ENCODE data around the gene EFCAB8. TPM values are rescaled to one million over a fixed set of nuclear protein-coding genes. Genes with fewer than 3 reads are reported as not detected.

EFCAB8 gene
- total RNA-seq, 4 donors from 2014 or later: 1.4 to 1.5 TPM; not detected in 2

DNA sequence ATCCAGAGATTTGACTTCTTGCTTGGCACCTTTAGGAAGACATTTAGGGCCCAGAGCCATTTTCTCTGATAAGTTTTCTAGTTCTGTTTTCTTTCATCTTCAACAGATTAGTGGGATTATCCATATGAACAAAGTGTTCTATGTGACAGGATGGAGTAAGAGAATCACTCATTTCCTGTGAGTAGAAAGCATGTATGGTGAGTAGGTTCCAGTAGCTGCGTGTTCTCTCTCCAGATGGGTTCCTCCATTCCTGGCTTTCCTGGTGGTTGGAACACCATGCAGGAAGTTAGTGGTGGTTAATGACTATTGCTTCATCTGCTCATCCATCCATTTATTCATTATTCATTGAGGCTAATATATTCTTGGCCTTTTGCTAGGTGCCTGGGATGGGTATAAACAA, 54.0 kb downstream of the EFCAB8 start:
- no peak for DNase-seq
- Histone ChIP-seq H3K9me3 (no peaks in the 10 kb centered on the region), H3K4me3 (no peak overlapping the region), H3K27me3 (no peaks in the 10 kb centered on the region), H3K4me1 (no peaks in the 10 kb centered on the region), H3K36me3 (no peaks in the 10 kb centered on the region), H3K27ac (no peak overlapping the region)
- no peak for TF ChIP-seq POLR2A (IDR thresholded peaks at IDR 0.05)
- TF ChIP-seq, protein P1, sequence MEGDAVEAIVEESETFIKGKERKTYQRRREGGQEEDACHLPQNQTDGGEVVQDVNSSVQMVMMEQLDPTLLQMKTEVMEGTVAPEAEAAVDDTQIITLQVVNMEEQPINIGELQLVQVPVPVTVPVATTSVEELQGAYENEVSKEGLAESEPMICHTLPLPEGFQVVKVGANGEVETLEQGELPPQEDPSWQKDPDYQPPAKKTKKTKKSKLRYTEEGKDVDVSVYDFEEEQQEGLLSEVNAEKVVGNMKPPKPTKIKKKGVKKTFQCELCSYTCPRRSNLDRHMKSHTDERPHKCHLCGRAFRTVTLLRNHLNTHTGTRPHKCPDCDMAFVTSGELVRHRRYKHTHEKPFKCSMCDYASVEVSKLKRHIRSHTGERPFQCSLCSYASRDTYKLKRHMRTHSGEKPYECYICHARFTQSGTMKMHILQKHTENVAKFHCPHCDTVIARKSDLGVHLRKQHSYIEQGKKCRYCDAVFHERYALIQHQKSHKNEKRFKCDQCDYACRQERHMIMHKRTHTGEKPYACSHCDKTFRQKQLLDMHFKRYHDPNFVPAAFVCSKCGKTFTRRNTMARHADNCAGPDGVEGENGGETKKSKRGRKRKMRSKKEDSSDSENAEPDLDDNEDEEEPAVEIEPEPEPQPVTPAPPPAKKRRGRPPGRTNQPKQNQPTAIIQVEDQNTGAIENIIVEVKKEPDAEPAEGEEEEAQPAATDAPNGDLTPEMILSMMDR (IDR thresholded peaks at IDR 0.05): no peak
- intact Hi-C loops (cut with DNase I; ENCODE audit: low total_unique reads): no loop called here

DNA sequence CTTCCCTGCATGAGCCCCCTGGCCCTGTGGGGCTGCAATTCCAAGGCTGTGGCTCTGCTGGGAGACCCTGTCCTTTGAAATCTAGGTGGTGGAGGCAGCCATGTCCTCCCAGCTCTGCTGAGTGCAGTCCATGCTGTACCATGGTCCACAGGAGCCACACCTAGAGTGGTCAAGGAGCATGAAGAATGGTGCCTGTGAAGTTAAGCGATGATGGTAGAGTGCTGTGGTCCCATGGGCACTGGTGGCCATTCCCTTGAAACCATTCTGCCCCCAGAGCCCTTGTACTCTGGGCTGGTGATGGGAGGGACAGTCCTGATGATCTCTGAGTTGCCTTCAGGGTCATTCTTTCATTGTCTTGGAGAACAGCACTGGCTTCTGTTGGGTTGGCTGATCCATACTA, 55.3 kb downstream of the EFCAB8 start:
- Histone ChIP-seq H3K27ac (no peak overlapping the region), H3K9me3 (no peaks in the 10 kb centered on the region), H3K27me3 (no peaks in the 10 kb centered on the region), H3K36me3 (no peaks in the 10 kb centered on the region), H3K4me3 (no peak overlapping the region), H3K4me1 (no peaks in the 10 kb centered on the region)
- intact Hi-C loops (cut with DNase I; ENCODE audit: low total_unique reads): no loop called here
- DNase-seq: no peak
- TF ChIP-seq POLR2A (IDR thresholded peaks at IDR 0.05): no peak
- TF ChIP-seq, protein P1 (IDR thresholded peaks at IDR 0.05): no peak

DNA sequence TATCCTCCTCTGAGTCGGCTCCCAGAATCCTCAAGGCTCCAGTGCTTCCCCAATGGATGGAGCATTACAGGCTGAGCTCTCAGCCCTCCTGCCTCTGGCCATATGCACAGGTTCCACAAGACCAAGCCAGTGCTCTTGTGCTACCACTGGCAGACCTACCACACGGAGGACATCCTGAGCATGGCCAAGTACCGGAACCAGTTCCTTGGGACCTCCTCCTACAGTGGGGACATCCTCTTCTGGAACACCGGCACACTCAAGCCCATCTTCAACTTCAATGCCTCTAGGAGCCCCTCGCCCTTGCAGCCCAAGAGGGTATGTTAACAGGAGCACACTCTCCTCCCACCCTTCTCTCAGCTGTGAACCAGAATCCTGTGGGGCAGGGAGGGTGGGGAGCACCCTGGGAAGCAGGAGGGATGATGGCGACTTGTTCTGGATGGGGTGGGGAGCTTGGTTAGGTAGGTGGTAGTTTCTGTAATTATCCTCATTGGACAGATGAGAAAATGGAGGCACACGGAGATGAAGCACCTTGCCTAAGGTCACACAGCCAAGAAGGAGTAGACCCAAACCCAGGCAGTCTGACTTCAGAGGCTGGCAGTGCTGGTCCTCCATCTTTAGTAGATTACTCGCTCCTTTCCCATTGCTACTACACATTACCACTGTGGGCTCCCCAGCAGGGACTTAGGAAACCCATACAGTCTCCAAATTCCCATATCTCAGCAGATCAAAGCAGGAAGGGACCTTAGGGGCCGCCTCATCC, 58.6 kb downstream of the EFCAB8 start:
- no peak for DNase-seq
- Histone ChIP-seq H3K36me3 (no peaks in the 10 kb centered on the region), H3K27me3 (no peaks in the 10 kb centered on the region), H3K9me3 (no peaks in the 10 kb centered on the region), H3K4me1 (no peaks in the 10 kb centered on the region), H3K27ac (no peak overlapping the region), H3K4me3 (no peak overlapping the region)
- intact Hi-C loops (cut with DNase I; ENCODE audit: low total_unique reads): no loop called here
- TF ChIP-seq POLR2A (IDR thresholded peaks at IDR 0.05): no peak

DNA sequence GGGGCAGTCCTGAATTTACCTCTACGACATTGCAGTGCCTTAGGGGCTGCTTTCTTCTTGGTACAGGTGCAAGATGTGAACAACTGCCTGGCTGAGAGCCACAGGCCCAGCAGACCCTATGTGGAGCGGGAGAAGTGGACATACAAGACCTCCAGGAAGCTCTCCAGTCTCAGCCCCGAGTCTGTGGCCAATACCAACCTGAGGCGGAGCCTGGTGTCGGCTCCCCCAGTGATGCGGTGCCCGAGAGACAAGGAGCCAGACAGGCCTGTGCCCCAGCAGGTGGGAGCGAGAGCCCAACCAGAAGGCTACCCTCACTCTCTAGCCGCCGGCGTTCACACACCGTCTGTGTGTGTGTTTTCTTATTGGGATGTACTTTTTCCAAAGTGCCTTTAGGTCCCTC, 59.6 kb downstream of the EFCAB8 start:
- Histone ChIP-seq H3K4me1 (no peaks in the 10 kb centered on the region), H3K27ac (no peak overlapping the region), H3K4me3 (no peak overlapping the region), H3K27me3 (no peaks in the 10 kb centered on the region), H3K36me3 (no peaks in the 10 kb centered on the region), H3K9me3 (no peaks in the 10 kb centered on the region)
- no peak for DNase-seq
- TF ChIP-seq, protein P1 (IDR thresholded peaks at IDR 0.05): no peak
- TF ChIP-seq POLR2A (IDR thresholded peaks at IDR 0.05): no peak
- intact Hi-C loops (cut with DNase I; ENCODE audit: low total_unique reads): no loop called here

DNA sequence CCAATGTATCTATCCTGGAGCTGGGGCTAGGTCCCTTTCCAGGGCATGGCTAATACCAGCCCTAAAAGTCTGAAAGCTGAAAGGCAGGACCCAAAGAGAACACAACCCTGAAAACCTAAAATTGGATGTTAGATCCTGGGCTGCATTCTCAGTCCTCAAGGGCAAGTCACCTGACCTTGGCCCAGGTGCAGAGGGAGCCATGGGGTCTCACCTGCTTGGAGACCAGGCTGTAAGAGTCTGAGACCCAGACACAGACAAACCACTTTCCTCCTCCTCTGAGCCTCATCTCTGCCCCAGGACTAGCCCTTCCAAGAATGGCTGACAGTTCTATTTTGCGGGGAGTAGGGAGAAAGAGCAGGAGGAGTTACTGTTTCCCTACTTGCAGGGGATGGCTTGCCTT, 60.0 kb downstream of the EFCAB8 start:
- Histone ChIP-seq H3K4me1 (no peaks in the 10 kb centered on the region), H3K36me3 (no peaks in the 10 kb centered on the region), H3K27ac (no peak overlapping the region), H3K9me3 (no peaks in the 10 kb centered on the region), H3K27me3 (no peaks in the 10 kb centered on the region), H3K4me3 (no peak overlapping the region)
- no peak for DNase-seq
- TF ChIP-seq, protein P1 (IDR thresholded peaks at IDR 0.05): no peak
- no peak for TF ChIP-seq POLR2A (IDR thresholded peaks at IDR 0.05)
- intact Hi-C loops (cut with DNase I; ENCODE audit: low total_unique reads): no loop called here

Measured in uterus (tissue), 4 donors.